ENCODE measurements around the gene CCDC27.

GRCh38 chr1:3816331-3817137 lies 64.3 kb downstream of the CCDC27 start:
- no peak for TF ChIP-seq CTCF (IDR thresholded peaks at IDR 0.05)
- no peak for TF ChIP-seq EP300 (IDR thresholded peaks at IDR 0.05)

Measured in esophagus muscularis mucosa (tissue), 3 donors.